ENCODE measurements around the gene DENND1A.
"Not testable (repeated sequence)": the region's sequence is repeated elsewhere in the genome, so short reads cannot be mapped to it uniquely, and the experiment has no call there.

The DENND1A gene

GRCh38 chr9:123455187-123455586, 474.7 kb downstream of the DENND1A start:
- no peak for DNase-seq (ENCODE audit: low read depth)

GRCh38 chr9:123454361-123454760, 475.6 kb downstream of the DENND1A start:
- DNase-seq (ENCODE audit: low read depth) = no peak

GRCh38 chr9:123453831-123454321, 476.1 kb downstream of the DENND1A start:
- DNase-seq (ENCODE audit: low read depth) = no peak

GRCh38 chr9:123453076-123453667, 476.8 kb downstream of the DENND1A start:
- DNase-seq (ENCODE audit: low read depth) = no peak

- no peak for DNase-seq (ENCODE audit: low read depth)
Measured at GRCh38 chr9:123450996-123451395, 478.9 kb downstream of the DENND1A start.

GRCh38 chr9:123450098-123450770, 479.7 kb downstream of the DENND1A start:
- DNase-seq (ENCODE audit: low read depth) = no peak

GRCh38 chr9:123447934-123448646, 481.8 kb downstream of the DENND1A start:
- no peak for DNase-seq (ENCODE audit: low read depth)

GRCh38 chr9:123445981-123446610, 483.8 kb downstream of the DENND1A start:
- no peak for DNase-seq (ENCODE audit: low read depth)

- DNase-seq (ENCODE audit: low read depth) = no peak
Measured at GRCh38 chr9:123445116-123445515, 484.8 kb downstream of the DENND1A start.

- no peak for DNase-seq (ENCODE audit: low read depth)
Measured at GRCh38 chr9:123441769-123442168, 488.2 kb downstream of the DENND1A start.

GRCh38 chr9:123440256-123440655, 489.7 kb downstream of the DENND1A start:
- no peak for DNase-seq (ENCODE audit: low read depth)

- DNase-seq (ENCODE audit: low read depth) = no peak
Measured at GRCh38 chr9:123438821-123439220, 491.1 kb downstream of the DENND1A start.

GRCh38 chr9:123438321-123438720, 491.6 kb downstream of the DENND1A start:
- no peak for DNase-seq (ENCODE audit: low read depth)

- DNase-seq (ENCODE audit: low read depth) = no peak
Measured at GRCh38 chr9:123437201-123437600, 492.7 kb downstream of the DENND1A start.

- no peak for DNase-seq (ENCODE audit: low read depth)
Measured at GRCh38 chr9:123435471-123435870, 494.5 kb downstream of the DENND1A start.

- no peak for DNase-seq (ENCODE audit: low read depth)
Measured at GRCh38 chr9:123434619-123435240, 495.2 kb downstream of the DENND1A start.

- DNase-seq (ENCODE audit: low read depth) = no peak
Measured at GRCh38 chr9:123432331-123433236, 497.3 kb downstream of the DENND1A start.

- DNase-seq (ENCODE audit: low read depth) = no peak
Measured at GRCh38 chr9:123431581-123431980, 498.3 kb downstream of the DENND1A start.

- DNase-seq (ENCODE audit: low read depth) = not testable (repeated sequence)
Measured at GRCh38 chr9:123428450-123428849, 501.5 kb downstream of the DENND1A start.

- DNase-seq (ENCODE audit: low read depth) = no peak
Measured at GRCh38 chr9:123426406-123426805, 503.5 kb downstream of the DENND1A start.

- no peak for DNase-seq (ENCODE audit: low read depth)
Measured at GRCh38 chr9:123425836-123426365, 504.0 kb downstream of the DENND1A start.

All from GM04503 (cell line).